Measurements from ENCODE around the gene NEK2. TPM values are rescaled to one million over a fixed set of nuclear protein-coding genes. Genes with fewer than 3 reads are reported as not detected.
A peak's percentile ranks its signal among the peaks of the same experiment; 100 is the strongest.
"Not testable (repeated sequence)": the region's sequence is repeated elsewhere in the genome, so short reads cannot be mapped to it uniquely, and the experiment has no call there.

Gene NEK2
- total RNA-seq (ENCODE audit: unreplicated experiment): 3.4 TPM
- long read RNA-seq, partial matches to known transcripts: 0 of 3 reads
- long read RNA-seq, other reads (novel, unspliced or antisense): 0 of 3 reads

GRCh38 chr1:211675230-211676105 is at the start of gene NEK2:
Gene NEK2 (minus strand): TSS chr1:211675621. CDS start chr1:211675479, 142 bp downstream.
- peaks cover 2% of the 10 kb centered on the region for H3K9me3 Mint-ChIP-seq (ENCODE audit: unreplicated experiment)
- no peak within 1 kb of the TSS for H3K27ac Mint-ChIP-seq (ENCODE audit: unreplicated experiment)
- DNase-seq: peak; percentile 91
- peaks cover 2% of the 10 kb centered on the region for H3K27me3 Mint-ChIP-seq (ENCODE audit: unreplicated experiment)
- H3K4me3 Mint-ChIP-seq (ENCODE audit: unreplicated experiment): peak within 1 kb of the TSS; percentile 93
- peaks cover 1% of the 10 kb centered on the region for H3K4me1 Mint-ChIP-seq (ENCODE audit: low read depth, unreplicated experiment)
- no peaks in the 10 kb centered on the region for H3K36me3 Mint-ChIP-seq (ENCODE audit: unreplicated experiment)
- no peak for TF ChIP-seq CTCF (IDR thresholded peaks at IDR 0.05; ENCODE audit: partially characterized antibody, unreplicated experiment)

- no peak for TF ChIP-seq CTCF (IDR thresholded peaks at IDR 0.05; ENCODE audit: partially characterized antibody, unreplicated experiment)
- peaks cover 10% of the 10 kb centered on the region for H3K9me3 Mint-ChIP-seq (ENCODE audit: unreplicated experiment)
- no peak for DNase-seq
- H3K27ac Mint-ChIP-seq (ENCODE audit: unreplicated experiment): no peak overlapping the region
- peaks cover 10% of the 10 kb centered on the region for H3K36me3 Mint-ChIP-seq (ENCODE audit: unreplicated experiment)
- H3K4me3 Mint-ChIP-seq (ENCODE audit: unreplicated experiment): no peak overlapping the region
- H3K4me1 Mint-ChIP-seq (ENCODE audit: low read depth, unreplicated experiment): peaks cover 4% of the 10 kb centered on the region
- H3K27me3 Mint-ChIP-seq (ENCODE audit: unreplicated experiment): no peaks in the 10 kb centered on the region
Observed at GRCh38 chr1:211724687-211725196, 49.3 kb upstream of the NEK2 start.

GRCh38 chr1:211723273-211723672 is 47.9 kb upstream of the NEK2 start:
- H3K9me3 Mint-ChIP-seq (ENCODE audit: unreplicated experiment): peaks cover 10% of the 10 kb centered on the region
- H3K27me3 Mint-ChIP-seq (ENCODE audit: unreplicated experiment): no peaks in the 10 kb centered on the region
- H3K4me1 Mint-ChIP-seq (ENCODE audit: low read depth, unreplicated experiment): peaks cover 4% of the 10 kb centered on the region
- DNase-seq: no peak
- TF ChIP-seq CTCF (IDR thresholded peaks at IDR 0.05; ENCODE audit: partially characterized antibody, unreplicated experiment): no peak
- H3K36me3 Mint-ChIP-seq (ENCODE audit: unreplicated experiment): peaks cover 12% of the 10 kb centered on the region
- no peak overlapping the region for H3K4me3 Mint-ChIP-seq (ENCODE audit: unreplicated experiment)
- no peak overlapping the region for H3K27ac Mint-ChIP-seq (ENCODE audit: unreplicated experiment)

- H3K27me3 Mint-ChIP-seq (ENCODE audit: unreplicated experiment): no peaks in the 10 kb centered on the region
- no peak overlapping the region for H3K27ac Mint-ChIP-seq (ENCODE audit: unreplicated experiment)
- H3K4me1 Mint-ChIP-seq (ENCODE audit: low read depth, unreplicated experiment): peaks cover 4% of the 10 kb centered on the region
- H3K9me3 Mint-ChIP-seq (ENCODE audit: unreplicated experiment): peaks cover 10% of the 10 kb centered on the region
- no peak for DNase-seq
- peaks cover 12% of the 10 kb centered on the region for H3K36me3 Mint-ChIP-seq (ENCODE audit: unreplicated experiment)
- H3K4me3 Mint-ChIP-seq (ENCODE audit: unreplicated experiment): no peak overlapping the region
- no peak for TF ChIP-seq CTCF (IDR thresholded peaks at IDR 0.05; ENCODE audit: partially characterized antibody, unreplicated experiment)
Observed at GRCh38 chr1:211722277-211723175, 47.1 kb upstream of the NEK2 start.

DNA sequence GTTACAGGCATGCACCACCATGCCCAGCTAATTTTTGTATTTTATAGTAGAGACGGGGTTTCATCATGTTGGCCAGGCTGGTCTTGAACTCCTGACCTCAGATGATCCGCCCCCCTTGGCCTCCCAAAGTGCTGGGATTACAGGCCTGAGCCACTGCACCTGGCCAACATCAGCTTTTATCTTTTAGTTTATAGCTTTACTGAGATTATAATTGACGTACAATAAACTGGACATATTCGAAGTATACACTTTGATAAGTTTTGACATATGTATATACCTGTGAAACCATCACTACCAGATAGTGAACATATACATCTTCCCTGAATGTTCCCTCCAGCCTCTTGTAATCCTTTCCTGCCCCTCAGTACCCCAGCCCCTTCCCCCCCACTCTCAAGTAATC is 41.1 kb upstream of the NEK2 start:
- not testable (repeated sequence) for H3K4me1 Mint-ChIP-seq (ENCODE audit: low read depth, unreplicated experiment); H3K27me3 Mint-ChIP-seq (ENCODE audit: unreplicated experiment); DNase-seq; H3K4me3 Mint-ChIP-seq (ENCODE audit: unreplicated experiment); H3K27ac Mint-ChIP-seq (ENCODE audit: unreplicated experiment); H3K9me3 Mint-ChIP-seq (ENCODE audit: unreplicated experiment); H3K36me3 Mint-ChIP-seq (ENCODE audit: unreplicated experiment)
